Neural cell (in vitro differentiated cells): ENCODE results near the gene RBP4. TPM values are rescaled to one million over a fixed set of nuclear protein-coding genes. Genes with fewer than 3 reads are reported as not detected.

Experiments
- H2AFZ ChIP-seq: fragments of 200-600, 300-800 bp; sonication (generic), shearing (Covaris generic); 2 replicates; pipeline ENCODE4 v1.6.0; 2014; ENCODE audit warnings: low read depth, mild to moderate bottlenecking, antibody characterized with exemption, low read length, moderate library complexity
- H3F3A ChIP-seq: fragments of 200-600 bp; shearing (Covaris generic); 2 replicates; pipeline ENCODE4 v1.6.1; 2016; ENCODE audit warnings: mild to moderate bottlenecking, moderate library complexity, mixed read lengths, antibody characterized with exemption, low read length; ENCODE audit not compliant: insufficient read depth, poor library complexity, severe bottlenecking
- H3K27ac ChIP-seq: fragments of 200-600, 300-800 bp; sonication (generic), shearing (Covaris generic); 2 replicates; pipeline ENCODE4 v1.5.1; 2014; ENCODE audit warnings: mild to moderate bottlenecking, low read length, moderate library complexity
- H3K27me3 ChIP-seq: fragments of 300-800, 200-600 bp; sonication (generic), shearing (Covaris generic); 2 replicates; pipeline ENCODE4 v1.6.0; 2014; ENCODE audit warnings: mild to moderate bottlenecking, low read depth, low read length, moderate library complexity; ENCODE audit not compliant: insufficient read depth
- H3K36me3 ChIP-seq: fragments of 300-800, 200-600 bp; sonication (generic), shearing (Covaris generic); 2 replicates; pipeline ENCODE4 v1.5.1; 2014; ENCODE audit warnings: mild to moderate bottlenecking, antibody characterized with exemption, low read length, moderate library complexity; ENCODE audit not compliant: insufficient read depth
- H3K4me2 ChIP-seq: fragments of 300-800, 200-600 bp; sonication (generic), shearing (Covaris generic); 2 replicates; pipeline ENCODE4 v1.6.0; 2014; ENCODE audit warnings: mild to moderate bottlenecking, low read length
- H3K4me3 ChIP-seq: fragments of 300-800, 200-600 bp; sonication (generic), shearing (Covaris generic); 2 replicates; pipeline ENCODE4 v1.5.1; 2014; ENCODE audit warnings: mild to moderate bottlenecking, low read length, moderate library complexity
- H3K79me2 ChIP-seq: fragments of 200-600 bp; shearing (Covaris generic); replicated peaks from 2 replicates; pipeline ENCODE4 v1.6.0; 2014; ENCODE audit warnings: mild to moderate bottlenecking, low read length, moderate library complexity; ENCODE audit not compliant: insufficient read depth
- H3K9ac ChIP-seq: fragments of 300-800, 200-600 bp; sonication (generic), shearing (Covaris generic); 2 replicates; pipeline ENCODE4 v1.6.1; 2016; ENCODE audit warnings: mild to moderate bottlenecking, low read length, mixed read lengths
- H3K9me2 ChIP-seq: fragments of 200-600 bp; shearing (Covaris generic); 2 replicates; pipeline ENCODE4 v1.6.1; 2016; ENCODE audit warnings: mild to moderate bottlenecking, low read length, mixed read lengths; ENCODE audit not compliant: insufficient read depth
- H3K9me3 ChIP-seq: fragments of 200-600, 300-800 bp; sonication (generic), shearing (Covaris generic); 2 replicates; pipeline ENCODE4 v1.6.1; 2016; ENCODE audit warnings: mild to moderate bottlenecking, mixed run types, low read length, moderate library complexity, mixed read lengths
- H4K20me1 ChIP-seq: fragments of 200-600 bp; shearing (Covaris generic); 2 replicates; pipeline ENCODE4 v1.6.1; 2016; ENCODE audit warnings: mild to moderate bottlenecking, mixed run types; ENCODE audit not compliant: insufficient read depth
- CTCF ChIP-seq: fragments of 450-650 bp; IDR thresholded peaks from 2 replicates; pipeline ENCODE4 v1.5.1; 2014; ENCODE audit warnings: antibody characterized with exemption, mild to moderate bottlenecking, moderate library complexity; ENCODE audit not compliant: poor library complexity, severe bottlenecking
- EP300 ChIP-seq: fragments of 450-650 bp; conservative IDR thresholded peaks from 2 replicates; pipeline ENCODE4 v1.6.1; 2014; ENCODE audit warnings: antibody characterized with exemption, mild to moderate bottlenecking, moderate library complexity; ENCODE audit not compliant: poor library complexity, severe bottlenecking
- EZH2 ChIP-seq: fragments of 200-600, 300-800 bp; shearing (Covaris generic), sonication (generic); IDR thresholded peaks from 2 replicates; pipeline ENCODE4 v1.6.1; 2014; ENCODE audit warnings: antibody characterized with exemption, low read length, borderline replicate concordance, mild to moderate bottlenecking; ENCODE audit not compliant: insufficient read depth, poor library complexity, severe bottlenecking
- MXI1 ChIP-seq: fragments of 450-650 bp; conservative IDR thresholded peaks from 2 replicates; pipeline ENCODE4 v1.6.1; 2014; ENCODE audit warnings: antibody characterized with exemption, mild to moderate bottlenecking; ENCODE audit not compliant: poor library complexity, severe bottlenecking
- POLR2AphosphoS5 ChIP-seq: IDR thresholded peaks from 2 replicates; pipeline ENCODE4 v1.6.1; 2012
- RAD21 ChIP-seq: fragments of 450-650 bp; conservative IDR thresholded peaks from 2 replicates; pipeline ENCODE4 v1.6.1; 2014; ENCODE audit warnings: antibody characterized with exemption, mild to moderate bottlenecking, moderate library complexity
- SMC3 ChIP-seq: fragments of 450-650 bp; conservative IDR thresholded peaks from 2 replicates; pipeline ENCODE4 v1.6.1; 2014; ENCODE audit warnings: antibody characterized with exemption, mild to moderate bottlenecking, moderate library complexity; ENCODE audit not compliant: poor library complexity
- TAF1 ChIP-seq: IDR thresholded peaks from 2 replicates; pipeline ENCODE4 v1.6.1; 2012; ENCODE audit warnings: low read depth
- polyA plus RNA-seq: library from polyadenylated mRNA; depleted of rRNA; stranded (reverse); fragments of >200 nt; gene quantifications from 2 replicates; pipeline ENCODE4 v1.2.3, GENCODE V29; 2014
- TF ChIP-seq, protein P1 (sequence below): IDR thresholded peaks from 2 replicates; pipeline ENCODE4 v1.6.1; 2012; ENCODE audit warnings: borderline replicate concordance

The RBP4 gene
- polyA plus RNA-seq, 1 donor from 2014 or later, result 0.73 TPM

DNA sequence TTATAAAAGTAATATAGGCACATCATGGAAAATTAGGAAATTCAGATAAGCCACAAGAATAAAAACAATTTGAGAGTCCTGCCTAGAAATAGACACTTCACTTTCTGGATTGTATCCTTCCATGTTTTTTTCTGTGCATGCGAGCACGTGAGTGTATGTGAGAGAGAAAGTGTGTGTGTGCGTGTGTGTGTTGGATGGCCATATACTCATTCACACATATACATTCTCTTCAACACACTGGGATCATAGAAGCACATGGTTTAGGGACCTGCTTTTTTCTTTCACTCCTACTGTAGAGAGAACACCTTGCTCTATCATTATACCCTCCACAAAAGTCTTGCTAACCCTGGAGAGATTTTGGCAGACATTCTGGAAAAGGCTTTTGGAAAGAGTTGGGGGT, 27.1 kb downstream of the RBP4 start:
- Histone ChIP-seq H3K9me3 (no peaks in the 10 kb centered on the region), H4K20me1 (no peaks in the 10 kb centered on the region), H3K4me2 (no peak overlapping the region), H3K79me2 (no peaks in the 10 kb centered on the region), H3K9ac (no peak overlapping the region), H3K27me3 (peaks cover 21% of the 10 kb centered on the region), H3K4me3 (no peak overlapping the region), H3F3A (no peaks in the 10 kb centered on the region), H3K27ac (no peak overlapping the region), H3K9me2 (no peaks in the 10 kb centered on the region), H3K36me3 (no peaks in the 10 kb centered on the region), H2AFZ (no peak overlapping the region)
- TF ChIP-seq TAF1 (no peak), EZH2 (no peak), EP300 (no peak), POLR2AphosphoS5 (no peak), MXI1 (no peak), RAD21 (no peak), SMC3 (no peak), CTCF (no peak)
- TF ChIP-seq, protein P1, sequence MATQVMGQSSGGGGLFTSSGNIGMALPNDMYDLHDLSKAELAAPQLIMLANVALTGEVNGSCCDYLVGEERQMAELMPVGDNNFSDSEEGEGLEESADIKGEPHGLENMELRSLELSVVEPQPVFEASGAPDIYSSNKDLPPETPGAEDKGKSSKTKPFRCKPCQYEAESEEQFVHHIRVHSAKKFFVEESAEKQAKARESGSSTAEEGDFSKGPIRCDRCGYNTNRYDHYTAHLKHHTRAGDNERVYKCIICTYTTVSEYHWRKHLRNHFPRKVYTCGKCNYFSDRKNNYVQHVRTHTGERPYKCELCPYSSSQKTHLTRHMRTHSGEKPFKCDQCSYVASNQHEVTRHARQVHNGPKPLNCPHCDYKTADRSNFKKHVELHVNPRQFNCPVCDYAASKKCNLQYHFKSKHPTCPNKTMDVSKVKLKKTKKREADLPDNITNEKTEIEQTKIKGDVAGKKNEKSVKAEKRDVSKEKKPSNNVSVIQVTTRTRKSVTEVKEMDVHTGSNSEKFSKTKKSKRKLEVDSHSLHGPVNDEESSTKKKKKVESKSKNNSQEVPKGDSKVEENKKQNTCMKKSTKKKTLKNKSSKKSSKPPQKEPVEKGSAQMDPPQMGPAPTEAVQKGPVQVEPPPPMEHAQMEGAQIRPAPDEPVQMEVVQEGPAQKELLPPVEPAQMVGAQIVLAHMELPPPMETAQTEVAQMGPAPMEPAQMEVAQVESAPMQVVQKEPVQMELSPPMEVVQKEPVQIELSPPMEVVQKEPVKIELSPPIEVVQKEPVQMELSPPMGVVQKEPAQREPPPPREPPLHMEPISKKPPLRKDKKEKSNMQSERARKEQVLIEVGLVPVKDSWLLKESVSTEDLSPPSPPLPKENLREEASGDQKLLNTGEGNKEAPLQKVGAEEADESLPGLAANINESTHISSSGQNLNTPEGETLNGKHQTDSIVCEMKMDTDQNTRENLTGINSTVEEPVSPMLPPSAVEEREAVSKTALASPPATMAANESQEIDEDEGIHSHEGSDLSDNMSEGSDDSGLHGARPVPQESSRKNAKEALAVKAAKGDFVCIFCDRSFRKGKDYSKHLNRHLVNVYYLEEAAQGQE, result no peak

- Histone ChIP-seq H3K4me3 (no peak overlapping the region), H4K20me1 (no peaks in the 10 kb centered on the region), H3K79me2 (no peaks in the 10 kb centered on the region), H3K27me3 (peaks cover 28% of the 10 kb centered on the region), H2AFZ (no peak overlapping the region), H3F3A (no peaks in the 10 kb centered on the region), H3K9me2 (no peaks in the 10 kb centered on the region), H3K36me3 (no peaks in the 10 kb centered on the region), H3K9me3 (no peaks in the 10 kb centered on the region), H3K27ac (no peak overlapping the region), H3K4me2 (no peak overlapping the region), H3K9ac (no peak overlapping the region)
- TF ChIP-seq, protein P1, result no peak
- no peak for TF ChIP-seq CTCF
- no peak for TF ChIP-seq RAD21
- TF ChIP-seq TAF1, result no peak
Measured at GRCh38 chr10:93573051-93573909, 27.8 kb downstream of the RBP4 start.
